ENCODE data around the gene GALNTL6.

DNA sequence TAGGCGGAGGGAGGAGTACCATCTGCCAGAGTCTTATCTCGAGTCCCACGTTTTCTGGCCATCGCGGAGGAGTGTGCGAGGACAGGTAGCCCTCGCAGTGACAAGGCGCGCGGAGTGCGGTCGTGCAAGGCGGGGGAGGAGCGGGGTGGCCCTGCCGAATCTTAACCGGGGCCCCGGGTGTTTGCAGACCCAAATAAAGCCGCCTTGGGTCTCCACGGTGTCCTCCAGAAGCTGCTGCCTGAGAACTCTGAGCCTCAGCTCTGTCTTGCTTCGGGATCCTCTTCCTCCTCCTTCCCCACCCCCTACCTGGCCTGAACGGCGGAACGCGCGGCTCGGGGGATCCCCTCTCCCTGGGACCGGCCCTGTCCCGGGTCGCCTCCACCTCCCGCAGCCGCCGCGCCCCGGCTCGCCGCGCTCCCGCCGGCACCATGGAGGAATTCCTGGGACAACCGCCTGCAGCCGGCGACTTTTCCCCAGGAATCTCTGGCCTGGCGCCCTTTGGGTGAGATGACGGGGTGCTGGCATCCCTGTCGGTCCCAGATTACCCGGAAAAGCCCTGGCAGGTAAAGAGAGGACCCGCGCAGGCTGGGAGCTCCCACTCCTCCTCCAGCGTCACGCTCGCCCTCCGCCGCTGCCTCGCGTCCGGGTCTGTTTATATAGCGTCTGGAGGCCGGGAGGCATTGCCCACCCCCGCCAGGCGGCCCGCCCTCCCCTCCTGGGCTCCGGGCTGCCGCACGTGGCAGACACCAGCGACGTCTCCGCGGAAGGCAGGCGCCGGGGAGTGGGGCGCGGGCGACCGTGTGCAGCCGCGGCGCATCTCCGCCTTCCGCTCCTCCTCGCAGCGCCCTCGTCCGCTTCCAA, at the start of gene GALNTL6:
- TF ChIP-seq, protein P1, sequence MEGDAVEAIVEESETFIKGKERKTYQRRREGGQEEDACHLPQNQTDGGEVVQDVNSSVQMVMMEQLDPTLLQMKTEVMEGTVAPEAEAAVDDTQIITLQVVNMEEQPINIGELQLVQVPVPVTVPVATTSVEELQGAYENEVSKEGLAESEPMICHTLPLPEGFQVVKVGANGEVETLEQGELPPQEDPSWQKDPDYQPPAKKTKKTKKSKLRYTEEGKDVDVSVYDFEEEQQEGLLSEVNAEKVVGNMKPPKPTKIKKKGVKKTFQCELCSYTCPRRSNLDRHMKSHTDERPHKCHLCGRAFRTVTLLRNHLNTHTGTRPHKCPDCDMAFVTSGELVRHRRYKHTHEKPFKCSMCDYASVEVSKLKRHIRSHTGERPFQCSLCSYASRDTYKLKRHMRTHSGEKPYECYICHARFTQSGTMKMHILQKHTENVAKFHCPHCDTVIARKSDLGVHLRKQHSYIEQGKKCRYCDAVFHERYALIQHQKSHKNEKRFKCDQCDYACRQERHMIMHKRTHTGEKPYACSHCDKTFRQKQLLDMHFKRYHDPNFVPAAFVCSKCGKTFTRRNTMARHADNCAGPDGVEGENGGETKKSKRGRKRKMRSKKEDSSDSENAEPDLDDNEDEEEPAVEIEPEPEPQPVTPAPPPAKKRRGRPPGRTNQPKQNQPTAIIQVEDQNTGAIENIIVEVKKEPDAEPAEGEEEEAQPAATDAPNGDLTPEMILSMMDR (IDR thresholded peaks at IDR 0.05): no peak
- no peak for TF ChIP-seq POLR2A (IDR thresholded peaks at IDR 0.05)

Measured in Peyer's patch (tissue), 4 donors.